B cell (primary cell): Measurements from ENCODE around the gene WASF1. TPM values are rescaled to one million over a fixed set of nuclear protein-coding genes. Genes with fewer than 3 reads are reported as not detected.

Source experiments
- ATAC-seq: fragments of 200-7000 bp; cut with Tn5 transposase; one replicate; pipeline ENCODE4 v1.10.0; 2021; ENCODE audit warnings: low read depth, mild to moderate bottlenecking, moderate number of reproducible peaks, moderate library complexity
- CTCF ChIA-PET: fragments of 350-600 bp; sonication (Branson Sonifier 250); formaldehyde crosslinking; loops from one replicate; lab custom pipeline; 2021; ENCODE audit warnings: antibody characterized with exemption, inconsistent platforms; lab: Charles Lee
- POLR2A ChIA-PET: fragments of 350-600 bp; sonication (Branson Sonifier 250); formaldehyde crosslinking; loops from one replicate; lab custom pipeline; 2021; ENCODE audit warnings: antibody characterized with exemption; lab: Charles Lee
- DNase-seq: peaks from one replicate; pipeline ENCODE4 v3.0.0; 2013
- H2AFZ ChIP-seq: 2 replicates; pipeline ENCODE4 v1.6.1; 2012; ENCODE audit warnings: mild to moderate bottlenecking, low read depth, low read length; ENCODE audit not compliant: insufficient read depth, poor library complexity, severe bottlenecking
- H3K27ac ChIP-seq, 2 donors: 1 replicate in 1 of 2; 2 replicates in 1 of 2; pipeline ENCODE4 v1.5.1; 2012 to 2013; ENCODE audit warnings: low read length in 2 of 2, mild to moderate bottlenecking in 2 of 2, moderate library complexity in 1 of 2
- H3K27me3 ChIP-seq, 4 experiments: fragments of 200-600 bp in 1 of 4; sonication (generic) in 1 of 4; replicated peaks in 1 of 4; 1 replicate in 2 of 4; 2 replicates in 2 of 4; pipeline versions ENCODE4 v1.6.1 to v1.7.0; 2013 to 2016; ENCODE audit warnings: low read length in 3 of 4, mild to moderate bottlenecking in 2 of 4, mixed read lengths in 1 of 4, moderate library complexity in 1 of 4; ENCODE audit not compliant: insufficient read depth in 4 of 4, control insufficient read depth in 3 of 4; ENCODE audit errors: control extremely low read depth in 1 of 4
- H3K36me3 ChIP-seq, 2 experiments: replicated peaks in 1 of 2; 1 replicate in 1 of 2; 2 replicates in 1 of 2; pipeline versions ENCODE4 v1.6.1 to v1.7.1; 2013; ENCODE audit warnings: low read length in 1 of 2; ENCODE audit not compliant: insufficient read depth in 2 of 2, control insufficient read depth in 1 of 2; ENCODE audit errors: control extremely low read depth in 1 of 2, extremely low read depth in 1 of 2
- H3K4me1 ChIP-seq, 2 donors: fragments of 200-600 bp in 1 of 2; sonication (generic) in 1 of 2; 1 replicate in 1 of 2; 2 replicates in 1 of 2; pipeline versions ENCODE4 v1.5.1 to v1.6.1; 2013 to 2017; ENCODE audit warnings: low read length in 2 of 2; ENCODE audit not compliant: control insufficient read depth in 2 of 2, insufficient read depth in 2 of 2
- H3K4me2 ChIP-seq: replicated peaks from 2 replicates; pipeline ENCODE3; 2012; ENCODE audit warnings: mild to moderate bottlenecking, low read depth, low read length; ENCODE audit not compliant: poor library complexity, severe bottlenecking
- H3K4me3 ChIP-seq, 5 experiments: fragments of 200-600 bp in 1 of 5; sonication (generic) in 1 of 5; 1 replicate in 3 of 5; 2 replicates in 2 of 5; pipeline versions ENCODE4 v1.5.1 to v1.7.0; 2011 to 2016; ENCODE audit warnings: low read length in 4 of 5, mild to moderate bottlenecking in 4 of 5, low read depth in 2 of 5, control low read depth in 1 of 5, moderate library complexity in 1 of 5; ENCODE audit not compliant: insufficient read depth in 1 of 5; ENCODE audit errors: control extremely low read depth in 1 of 5, extremely low read depth in 1 of 5
- H3K79me2 ChIP-seq: fragments of 200-600 bp; sonication (generic); one replicate; pipeline ENCODE4 v1.6.0; 2016; ENCODE audit warnings: low read length; ENCODE audit not compliant: control insufficient read depth, insufficient read depth
- H3K9ac ChIP-seq: fragments of 200-600 bp; sonication (generic); 2 replicates; pipeline ENCODE4 v1.6.1; 2017; ENCODE audit warnings: mild to moderate bottlenecking, low read length, moderate library complexity
- H3K9me3 ChIP-seq, 3 donors: one replicate each; pipeline versions ENCODE4 v1.6.1 to v1.7.1; 2013; ENCODE audit warnings: low read length in 2 of 3; ENCODE audit not compliant: control insufficient read depth in 2 of 3, insufficient read depth in 1 of 3; ENCODE audit errors: control extremely low read depth in 1 of 3
- H4K20me1 ChIP-seq: 2 replicates; pipeline ENCODE4 v1.6.0; 2012; ENCODE audit warnings: mild to moderate bottlenecking, low read length; ENCODE audit not compliant: insufficient read depth, control insufficient read depth, poor library complexity, severe bottlenecking
- H3K27ac Mint-ChIP-seq: one replicate; pipeline ENCODE4 v1.8.0; 2021; ENCODE audit warnings: mixed read lengths
- H3K27me3 Mint-ChIP-seq: one replicate; pipeline ENCODE4 v1.8.0; 2021; ENCODE audit warnings: mixed read lengths
- H3K4me1 Mint-ChIP-seq: one replicate; pipeline ENCODE4 v1.8.0; 2021; ENCODE audit warnings: mixed read lengths
- H3K4me3 Mint-ChIP-seq: one replicate; pipeline ENCODE4 v1.8.0; 2021; ENCODE audit warnings: mixed read lengths
- H3K9me3 Mint-ChIP-seq: one replicate; pipeline ENCODE4 v1.8.0; 2022; ENCODE audit warnings: mixed read lengths; ENCODE audit not compliant: insufficient read depth
- EZH2 ChIP-seq: IDR thresholded peaks from 2 replicates; pipeline ENCODE4 v1.6.1; 2012; ENCODE audit warnings: borderline replicate concordance, low read depth, mild to moderate bottlenecking, moderate library complexity, low read length; ENCODE audit not compliant: insufficient read depth, poor library complexity, severe bottlenecking
- WGBS: methylation state at CpG from one replicate; pipeline ENCODE4 v1.1.5; 2013; ENCODE audit warnings: missing lambda C conversion rate; ENCODE audit not compliant: insufficient coverage; 5-methylcytosine and 5-hydroxymethylcytosine counted together
- intact Hi-C: fragments of 100-400 bp; cut with micrococcal nuclease; formaldehyde crosslinking; loops from one replicate; pipeline ENCODE4 v1.10.0; 2022
- polyA plus RNA-seq: library from polyadenylated mRNA; depleted of rRNA; stranded (reverse); fragments of >200 nt; gene quantifications from 2 replicates; pipeline ENCODE4 v1.2.3, GENCODE V29; 2012
- total RNA-seq, 2 donors: library from RNA; stranded (reverse); fragments of 120-200 nt in 1 of 2; gene quantifications; 1 replicate in 1 of 2; 2 replicates in 1 of 2; pipeline versions ENCODE4 v1.2.3 to v1.2.4, GENCODE V29; 2013 to 2022
- TF ChIP-seq, protein P1 (sequence below): fragments of 200-600 bp; IDR thresholded peaks from one replicate; pipeline ENCODE4 v1.8.0; 2022; ENCODE audit warnings: antibody characterized with exemption, mild to moderate bottlenecking

WASF1 gene
- total and polyA plus RNA-seq, 2 donors (not counting 1 experiment from before 2014, with no cell fraction given) = 8.6 to 10.8 TPM

DNA sequence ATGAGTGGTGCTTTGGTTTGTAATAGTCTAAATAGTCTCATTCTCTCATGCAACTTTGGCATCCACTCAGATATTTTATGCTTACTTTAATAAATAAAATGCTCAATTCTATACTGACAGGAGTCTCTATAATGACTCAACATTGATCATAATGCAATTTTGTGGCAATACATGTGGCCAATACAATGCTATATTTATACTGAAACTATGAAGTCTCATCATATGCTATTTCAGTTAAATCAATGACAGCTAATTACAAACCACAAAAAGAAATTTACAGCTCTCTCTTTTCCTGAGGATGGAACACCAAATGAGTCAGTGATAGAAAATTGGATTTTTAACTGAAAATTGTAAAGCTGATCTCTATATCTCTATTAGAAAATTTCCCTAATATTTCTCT, 77.1 kb downstream of the WASF1 start:
- H3K4me3 ChIP-seq = no peak overlapping the region
- H3K27me3 ChIP-seq = no peaks in the 10 kb centered on the region
- H3K79me2 ChIP-seq = no peaks in the 10 kb centered on the region
- H3K9me3 ChIP-seq = no peaks in the 10 kb centered on the region
- no peak for TF ChIP-seq EZH2
- TF ChIP-seq, protein P1, sequence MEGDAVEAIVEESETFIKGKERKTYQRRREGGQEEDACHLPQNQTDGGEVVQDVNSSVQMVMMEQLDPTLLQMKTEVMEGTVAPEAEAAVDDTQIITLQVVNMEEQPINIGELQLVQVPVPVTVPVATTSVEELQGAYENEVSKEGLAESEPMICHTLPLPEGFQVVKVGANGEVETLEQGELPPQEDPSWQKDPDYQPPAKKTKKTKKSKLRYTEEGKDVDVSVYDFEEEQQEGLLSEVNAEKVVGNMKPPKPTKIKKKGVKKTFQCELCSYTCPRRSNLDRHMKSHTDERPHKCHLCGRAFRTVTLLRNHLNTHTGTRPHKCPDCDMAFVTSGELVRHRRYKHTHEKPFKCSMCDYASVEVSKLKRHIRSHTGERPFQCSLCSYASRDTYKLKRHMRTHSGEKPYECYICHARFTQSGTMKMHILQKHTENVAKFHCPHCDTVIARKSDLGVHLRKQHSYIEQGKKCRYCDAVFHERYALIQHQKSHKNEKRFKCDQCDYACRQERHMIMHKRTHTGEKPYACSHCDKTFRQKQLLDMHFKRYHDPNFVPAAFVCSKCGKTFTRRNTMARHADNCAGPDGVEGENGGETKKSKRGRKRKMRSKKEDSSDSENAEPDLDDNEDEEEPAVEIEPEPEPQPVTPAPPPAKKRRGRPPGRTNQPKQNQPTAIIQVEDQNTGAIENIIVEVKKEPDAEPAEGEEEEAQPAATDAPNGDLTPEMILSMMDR = no peak
- no peaks in the 10 kb centered on the region for H3K9me3 Mint-ChIP-seq
- peaks cover 0 to 1% of the 10 kb centered on the region in 2 experiments for H3K36me3 ChIP-seq
- no peak overlapping the region for H3K9ac ChIP-seq
- H3K27me3 Mint-ChIP-seq = no peaks in the 10 kb centered on the region
- peak overlapping the region; percentile 42 for H3K4me2 ChIP-seq
- H3K4me3 Mint-ChIP-seq = no peak overlapping the region
- no peak overlapping the region for H3K27ac Mint-ChIP-seq
- DNase-seq (no peak), ATAC-seq (no peak)
- CTCF ChIA-PET = interaction anchor here (1.3 to 2.6 kb wide), 3 partner anchors 13 to 289 kb away, joined by 3 to 11 read pairs (median 3); no protein-coding TSS in a partner anchor
- H4K20me1 ChIP-seq = no peaks in the 10 kb centered on the region
- H3K27ac ChIP-seq = no peak overlapping the region
- H2AFZ ChIP-seq = no peak overlapping the region
- peaks cover 7 to 12% of the 10 kb centered on the region in 2 donors for H3K4me1 ChIP-seq
- peaks cover 10% of the 10 kb centered on the region for H3K4me1 Mint-ChIP-seq
- intact Hi-C loops = no loop called here
- POLR2A ChIA-PET = no interaction called here

DNA sequence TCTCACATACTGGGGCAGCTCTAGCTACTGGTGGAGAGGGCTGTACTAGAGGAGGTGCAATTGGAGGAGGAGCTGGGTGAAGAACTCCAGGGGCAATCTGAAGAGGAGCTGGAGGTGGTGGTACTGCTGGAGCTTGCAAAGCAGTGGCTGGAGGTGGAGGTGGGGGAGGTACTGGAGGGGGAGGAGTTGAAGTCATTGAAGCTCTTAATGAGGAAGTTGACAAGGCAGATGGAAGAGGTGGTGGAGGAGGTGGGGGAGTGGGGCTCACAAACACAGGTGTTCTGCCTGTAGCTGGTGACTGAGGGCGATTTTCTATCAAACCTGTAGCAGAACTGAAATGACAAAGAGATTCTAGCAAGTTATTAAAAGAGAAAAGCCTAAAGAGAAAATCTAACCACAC, 77.6 kb downstream of the WASF1 start:
- Histone ChIP-seq H2AFZ (peak overlapping the region; percentile 47), H4K20me1 (no peaks in the 10 kb centered on the region), H3K4me2 (peak overlapping the region; percentile 42), H3K4me3 (no peak overlapping the region), H3K27me3 (no peaks in the 10 kb centered on the region), H3K9me3 (no peaks in the 10 kb centered on the region), H3K4me1 (peaks cover 7 to 12% of the 10 kb centered on the region in 2 donors), H3K36me3 (peaks cover 0 to 1% of the 10 kb centered on the region in 2 experiments), H3K9ac (no peak overlapping the region), H3K27ac (no peak overlapping the region), H3K79me2 (no peaks in the 10 kb centered on the region)
- ChIA-PET CTCF (interaction anchor here (1.3 to 2.6 kb wide), 2 partner anchors 62 to 289 kb away, joined by 3 to 11 read pairs; no protein-coding TSS in a partner anchor), POLR2A (no interaction called here)
- Mint-ChIP-seq H3K27me3 (no peaks in the 10 kb centered on the region), H3K9me3 (no peaks in the 10 kb centered on the region), H3K4me3 (no peak overlapping the region), H3K4me1 (peaks cover 10% of the 10 kb centered on the region), H3K27ac (no peak overlapping the region)
- intact Hi-C loops = no loop called here
- peak; percentile 97 for ATAC-seq
- DNase-seq = peak; percentile 76
- WGBS = no CpG with 5 or more reads among the region's 1 CpG
- TF ChIP-seq, protein P1 = no peak
- no peak for TF ChIP-seq EZH2
